Esophagus muscularis mucosa (tissue), 4 donors: Measurements from ENCODE around the gene MTERF4. TPM values are rescaled to one million over a fixed set of nuclear protein-coding genes. Genes with fewer than 3 reads are reported as not detected.

ENCODE experiments used
- DNase-seq: peaks from one replicate; pipeline ENCODE4 v3.0.0-alpha.2; 2017; ENCODE audit errors: extremely low spot score
- H3K27ac ChIP-seq, 4 donors: fragments of 200-600 bp; sonication (generic); replicated peaks in 1 of 4; 1 replicate in 3 of 4; 2 replicates in 1 of 4; pipeline ENCODE4 v1.5.1; 2016 to 2019; ENCODE audit warnings: mild to moderate bottlenecking in 1 of 4
- H3K27me3 ChIP-seq, 4 donors: fragments of 200-600 bp; sonication (generic); one replicate each; pipeline versions ENCODE4 v1.5.1 to v1.6.0; 2016 to 2019
- H3K36me3 ChIP-seq, 4 donors: fragments of 200-600 bp; sonication (generic); one replicate each; pipeline ENCODE4 v1.5.1; 2016 to 2019
- H3K4me1 ChIP-seq, 4 donors: fragments of 200-600 bp; sonication (generic); one replicate each; pipeline ENCODE4 v1.5.1; 2016 to 2019
- H3K4me3 ChIP-seq, 4 donors: fragments of 200-600 bp; sonication (generic); 1 replicate in 2 of 4; 2 replicates in 2 of 4; pipeline ENCODE4 v1.5.1; 2016 to 2019; ENCODE audit warnings: mild to moderate bottlenecking in 4 of 4, moderate library complexity in 1 of 4
- H3K9me3 ChIP-seq, 4 donors: fragments of 200-600 bp; sonication (generic); 1 replicate in 3 of 4; 2 replicates in 1 of 4; pipeline ENCODE4 v1.5.1; 2016 to 2019
- EP300 ChIP-seq: sonication (generic); formaldehyde crosslinking; IDR thresholded peaks from one replicate; pipeline ENCODE4 v1.6.1; 2017; ENCODE audit warnings: antibody characterized with exemption
- POLR2A ChIP-seq: fragments of 450-650 bp; IDR thresholded peaks from one replicate; pipeline ENCODE4 v1.6.1; 2017; ENCODE audit warnings: antibody characterized with exemption, moderate library complexity, mild to moderate bottlenecking, low read depth
- POLR2AphosphoS5 ChIP-seq, 2 donors: sonication (generic); formaldehyde crosslinking; IDR thresholded peaks; one replicate each; pipeline ENCODE4 v1.6.1; 2017; ENCODE audit warnings: antibody characterized with exemption in 2 of 2
- WGBS: methylation state at CpG from one replicate; pipeline ENCODE4 v1.1.5; 2018; 5-methylcytosine and 5-hydroxymethylcytosine counted together
- intact Hi-C: fragments of 100-400 bp; cut with DNase I; formaldehyde crosslinking; loops from one replicate; pipeline ENCODE4 v1.15.1; 2023
- total RNA-seq, 4 donors: library from RNA; depleted of rRNA; stranded (reverse); fragments of >200 nt; gene quantifications; one replicate each; pipeline versions ENCODE4 v1.1.0 to v1.2.1, GENCODE V29; 2016
- TF ChIP-seq, protein P1 (sequence below), 3 experiments: fragments of 200-600 bp in 2 of 3; fragments of 450-650 bp in 1 of 3; sonication (generic) in 2 of 3; IDR thresholded peaks; one replicate each; pipeline ENCODE4 v1.5.1; 2017 to 2019; ENCODE audit warnings: antibody characterized with exemption in 3 of 3, mild to moderate bottlenecking in 2 of 3, moderate library complexity in 1 of 3

MTERF4 gene
- total RNA-seq, 4 donors from 2014 or later, result 19.5 to 26.6 (median 24.5) TPM

DNA sequence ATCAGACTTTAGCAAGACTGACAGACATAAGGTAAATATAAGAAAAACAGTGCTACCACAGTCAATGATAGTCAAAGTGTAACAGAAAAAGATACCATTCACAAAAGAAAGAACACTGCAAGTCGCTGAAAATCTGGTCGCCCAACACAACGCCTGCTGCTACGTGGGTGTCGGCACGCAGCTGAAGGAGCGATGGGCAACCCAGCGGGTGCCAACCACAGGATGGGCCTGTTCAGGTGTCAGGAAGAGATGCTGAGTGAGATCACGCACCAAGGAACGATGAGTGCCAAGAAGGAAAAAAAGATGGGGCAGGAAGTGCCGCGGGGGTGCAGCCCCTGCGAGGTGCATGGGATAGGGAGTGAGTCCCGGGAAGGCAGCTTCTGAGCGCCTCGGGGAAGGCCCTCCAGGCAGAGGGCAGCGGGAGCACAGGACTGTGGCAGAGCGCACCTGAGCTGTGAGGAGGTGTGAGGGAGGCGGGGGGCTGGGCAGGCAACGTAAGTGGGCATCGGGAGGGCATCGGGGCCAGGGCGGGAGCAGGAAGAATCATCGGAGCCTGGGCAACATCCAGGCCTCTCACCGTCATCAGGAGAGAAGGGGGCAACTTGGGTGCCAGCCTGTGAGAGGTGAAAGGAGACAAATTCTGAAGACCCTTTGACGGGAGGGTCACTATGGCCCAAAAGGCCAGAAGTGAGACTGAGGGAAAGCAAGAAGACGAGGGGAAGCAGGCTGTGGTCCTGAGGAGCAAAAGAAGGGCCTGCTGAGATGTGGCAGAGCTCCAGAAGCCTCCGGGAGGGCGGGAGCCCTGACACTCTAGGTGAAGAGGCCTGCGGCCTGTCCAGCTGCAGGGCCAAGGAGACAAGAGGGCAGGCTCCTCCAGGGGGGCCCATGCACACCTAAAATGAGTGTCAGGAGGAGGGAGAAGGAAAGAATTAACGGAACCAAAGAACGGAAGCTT lies 14.8 kb upstream of the MTERF4 start:
- DNase-seq, result no peak
- Histone ChIP-seq H3K4me3 (no peak overlapping the region), H3K27me3 (no peaks in the 10 kb centered on the region), H3K36me3 (peaks cover 0 to 4% (median 0%) of the 10 kb centered on the region in 4 donors), H3K9me3 (no peaks in the 10 kb centered on the region), H3K4me1 (no peaks in the 10 kb centered on the region), H3K27ac (no peak overlapping the region)
- WGBS, result 94% methylated on average over 32 of the region's 32 CpGs
- intact Hi-C loops, result no loop called here
- no peak for TF ChIP-seq POLR2A
- no peak for TF ChIP-seq EP300
- TF ChIP-seq POLR2AphosphoS5 (IDR thresholded peaks at IDR 0.05), result no peak
- TF ChIP-seq, protein P1, sequence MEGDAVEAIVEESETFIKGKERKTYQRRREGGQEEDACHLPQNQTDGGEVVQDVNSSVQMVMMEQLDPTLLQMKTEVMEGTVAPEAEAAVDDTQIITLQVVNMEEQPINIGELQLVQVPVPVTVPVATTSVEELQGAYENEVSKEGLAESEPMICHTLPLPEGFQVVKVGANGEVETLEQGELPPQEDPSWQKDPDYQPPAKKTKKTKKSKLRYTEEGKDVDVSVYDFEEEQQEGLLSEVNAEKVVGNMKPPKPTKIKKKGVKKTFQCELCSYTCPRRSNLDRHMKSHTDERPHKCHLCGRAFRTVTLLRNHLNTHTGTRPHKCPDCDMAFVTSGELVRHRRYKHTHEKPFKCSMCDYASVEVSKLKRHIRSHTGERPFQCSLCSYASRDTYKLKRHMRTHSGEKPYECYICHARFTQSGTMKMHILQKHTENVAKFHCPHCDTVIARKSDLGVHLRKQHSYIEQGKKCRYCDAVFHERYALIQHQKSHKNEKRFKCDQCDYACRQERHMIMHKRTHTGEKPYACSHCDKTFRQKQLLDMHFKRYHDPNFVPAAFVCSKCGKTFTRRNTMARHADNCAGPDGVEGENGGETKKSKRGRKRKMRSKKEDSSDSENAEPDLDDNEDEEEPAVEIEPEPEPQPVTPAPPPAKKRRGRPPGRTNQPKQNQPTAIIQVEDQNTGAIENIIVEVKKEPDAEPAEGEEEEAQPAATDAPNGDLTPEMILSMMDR (IDR thresholded peaks at IDR 0.05), result no peak

DNA sequence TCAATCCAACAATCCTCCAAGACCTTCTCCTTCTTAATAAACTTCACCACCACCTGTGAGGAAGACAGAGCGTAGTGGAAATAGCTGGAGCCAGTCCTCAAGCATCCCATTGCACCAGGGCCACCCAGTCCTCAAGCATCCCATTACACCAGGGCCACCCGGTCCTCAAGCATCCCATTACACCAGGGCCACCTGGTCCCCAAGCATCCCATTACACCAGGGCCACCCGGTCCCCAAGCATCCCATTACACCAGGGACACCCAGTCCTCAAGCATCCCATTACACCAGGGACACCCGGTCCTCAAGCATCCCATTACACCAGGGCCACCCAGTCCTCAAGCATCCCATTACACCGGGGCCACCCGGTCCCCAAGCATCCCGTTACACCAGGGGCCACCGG lies 13.3 kb upstream of the MTERF4 start:
- no peak for DNase-seq
- Histone ChIP-seq H3K9me3 (no peaks in the 10 kb centered on the region), H3K36me3 (peaks cover 0 to 4% (median 0%) of the 10 kb centered on the region in 4 donors), H3K4me3 (no peak overlapping the region), H3K27me3 (no peaks in the 10 kb centered on the region), H3K4me1 (no peaks in the 10 kb centered on the region), H3K27ac (no peak overlapping the region)
- intact Hi-C loops, result no loop called here
- no peak for TF ChIP-seq POLR2A
- no peak for TF ChIP-seq EP300
- TF ChIP-seq, protein P1 (IDR thresholded peaks at IDR 0.05), result no peak
- no peak for TF ChIP-seq POLR2AphosphoS5 (IDR thresholded peaks at IDR 0.05)
- 92% methylated on average over 8 of the region's 8 CpGs for WGBS

DNA sequence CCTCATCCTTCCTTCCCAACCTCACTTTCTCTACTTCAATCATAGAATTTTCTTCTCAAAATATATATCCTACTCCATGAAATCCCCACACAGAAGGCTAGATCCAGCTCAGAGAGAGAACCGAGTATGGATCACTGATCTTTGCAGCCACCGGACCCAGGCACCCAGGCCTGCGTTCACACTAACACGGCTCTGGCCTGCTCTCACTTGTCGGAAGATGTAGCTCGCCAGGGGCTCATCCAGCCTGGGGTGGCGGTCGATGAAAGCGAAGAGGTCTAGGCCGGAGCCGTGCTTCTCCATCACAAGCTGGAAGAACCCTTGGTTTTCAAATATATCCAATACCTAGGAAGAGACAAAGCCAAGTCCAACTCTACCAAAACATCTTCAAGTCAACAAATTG lies 12.7 kb upstream of the MTERF4 start:
- H3K4me3 ChIP-seq, result no peak overlapping the region
- TF ChIP-seq POLR2AphosphoS5 (IDR thresholded peaks at IDR 0.05) (no peak), POLR2A (no peak), EP300 (no peak)
- TF ChIP-seq, protein P1 (IDR thresholded peaks at IDR 0.05), result no peak
- peaks cover 0 to 4% (median 0%) of the 10 kb centered on the region in 4 donors for H3K36me3 ChIP-seq
- intact Hi-C loops, result no loop called here
- DNase-seq, result no peak
- no peaks in the 10 kb centered on the region for H3K4me1 ChIP-seq
- no peaks in the 10 kb centered on the region for H3K27me3 ChIP-seq
- no peaks in the 10 kb centered on the region for H3K9me3 ChIP-seq
- WGBS, result 92% methylated on average over 11 of the region's 11 CpGs
- no peak overlapping the region for H3K27ac ChIP-seq

DNA sequence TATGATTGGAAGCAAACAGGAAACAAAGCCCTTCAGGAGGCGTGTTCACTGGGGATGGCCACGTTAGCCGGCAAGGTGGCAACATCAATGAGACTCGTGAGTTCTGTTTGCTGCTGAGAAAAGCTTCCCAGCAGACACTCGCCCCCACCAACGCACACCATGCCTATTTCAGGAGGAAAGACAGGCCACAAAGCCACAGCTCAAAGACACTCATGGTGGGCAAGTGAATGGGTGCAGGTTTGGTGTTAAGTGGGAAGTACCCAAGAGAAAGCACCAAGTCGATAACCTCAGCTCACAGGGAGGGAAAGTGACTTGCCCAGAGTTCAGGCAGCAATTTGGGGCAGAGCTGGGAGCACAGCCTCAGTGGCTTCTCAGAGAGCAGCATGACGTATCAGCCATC lies 10.5 kb upstream of the MTERF4 start:
- no peak for DNase-seq
- Histone ChIP-seq H3K27ac (no peak overlapping the region), H3K9me3 (no peaks in the 10 kb centered on the region), H3K4me3 (no peak overlapping the region), H3K4me1 (no peaks in the 10 kb centered on the region), H3K27me3 (no peaks in the 10 kb centered on the region), H3K36me3 (peaks cover 0 to 4% (median 0%) of the 10 kb centered on the region in 4 donors)
- TF ChIP-seq POLR2A (no peak), POLR2AphosphoS5 (IDR thresholded peaks at IDR 0.05) (no peak), EP300 (no peak)
- TF ChIP-seq, protein P1 (IDR thresholded peaks at IDR 0.05), result no peak
- 83% methylated on average over 8 of the region's 8 CpGs for WGBS
- intact Hi-C loops, result no loop called here
